ENCODE data around the gene NME3. TPM values are rescaled to one million over a fixed set of nuclear protein-coding genes. Genes with fewer than 3 reads are reported as not detected.

Gene NME3
- total and polyA plus RNA-seq, 10 of the 15 experiments (the other 5 are each of a cell fraction or from before 2014, with no cell fraction given) = 0.61 to 55.5 (median 26.5) TPM

DNA sequence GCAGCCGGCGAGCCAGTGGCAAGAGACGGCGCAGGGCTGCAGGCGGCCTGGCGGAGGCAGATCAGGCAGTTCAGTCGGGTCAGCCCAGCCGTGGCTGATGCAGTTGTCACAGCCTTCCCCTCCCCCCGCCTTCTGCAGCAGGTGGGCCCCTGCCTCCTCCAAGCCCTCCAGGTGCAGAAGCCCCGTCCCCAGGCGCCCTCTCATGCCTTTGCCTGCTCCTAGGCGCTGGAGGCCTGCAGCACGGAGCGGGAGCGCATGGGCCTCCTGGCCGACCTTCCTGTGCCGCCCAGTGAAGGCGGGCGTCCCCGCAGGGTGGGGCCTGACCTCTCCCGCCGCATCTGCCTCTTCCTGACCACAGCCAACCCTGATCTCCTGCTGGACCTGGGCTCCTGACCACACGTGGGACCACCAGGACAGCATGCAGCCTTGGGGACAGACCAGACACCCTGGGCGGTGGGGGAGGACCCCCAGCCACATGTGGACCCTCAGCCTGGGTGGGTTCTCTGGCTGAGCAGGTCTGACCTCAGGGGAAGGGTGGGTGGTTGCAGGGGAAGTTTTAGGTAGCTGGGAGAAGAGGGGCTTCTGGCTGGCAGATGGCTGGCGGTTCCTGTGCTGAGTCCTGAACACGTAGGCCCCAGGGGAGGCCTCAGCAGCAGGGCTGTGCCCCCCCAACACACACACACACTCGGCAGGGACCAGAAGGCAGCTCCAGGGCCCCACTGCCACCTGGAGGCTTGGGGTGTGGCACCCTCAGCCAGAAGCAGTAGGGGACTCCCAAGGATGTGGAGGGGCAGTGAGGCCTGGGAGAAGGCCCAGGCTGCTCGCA, 4.7 kb upstream of the NME3 start:
- ChIA-PET SMC1A (ENCODE audit: uncharacterized antibody, unreplicated experiment) (no interaction called here), RAD21 (ENCODE audit: unreplicated experiment) (no interaction called here), CTCF (no interaction called here), POLR2A (no interaction called here)
- in situ Hi-C loops (cut with MboI) (no loop called here), intact Hi-C loops (cut with micrococcal nuclease; ENCODE audit: unreplicated experiment) (no loop called here)
- no peak for DNase-seq (ENCODE audit: low read depth, low spot score)
- WGBS (ENCODE audit: insufficient coverage, insufficient replicate concordance, low lambda C conversion rate, missing lambda C conversion rate) = 81% methylated on average over 27 of the region's 28 CpGs
- no peaks in the 10 kb centered on the region for H3K9me3 ChIP-seq (replicated peaks; ENCODE audit: control insufficient read depth, insufficient read depth, low read length)
- ATAC-seq = no peak
- no peak overlapping the region for H3K4me2 ChIP-seq (ENCODE audit: control insufficient read depth, insufficient read depth)
- no peak overlapping the region for H3K27ac ChIP-seq (ENCODE audit: control insufficient read depth, insufficient read depth)
- no peak for FAIRE-seq
- H3K4me3 ChIP-seq = no peak overlapping the region
- peaks cover 35% of the 10 kb centered on the region for H3K79me2 ChIP-seq (ENCODE audit: control insufficient read depth, insufficient read depth, low read length)
- BruUV-seq (replicated peaks) = no TSS peak
- peaks cover 2 to 8% of the 10 kb centered on the region in 2 experiments; a peak in 3 of 4 replicates for H3K36me3 ChIP-seq (ENCODE audit: control insufficient read depth in 2 of 2, insufficient read depth in 2 of 2, low read length in 1 of 2)
- H3K9ac ChIP-seq (ENCODE audit: control insufficient read depth, insufficient read depth, low read length) = no peak overlapping the region
- H4K20me1 ChIP-seq (ENCODE audit: control insufficient read depth, insufficient read depth) = no peaks in the 10 kb centered on the region
- TF ChIP-seq POLR2A (IDR thresholded peaks at IDR 0.05; ENCODE audit: low read depth, low read length) = peak; percentile 51
- no peak for TF ChIP-seq PAX8 (IDR thresholded peaks at IDR 0.05)
- no peak for TF ChIP-seq NFIC (IDR thresholded peaks at IDR 0.05; ENCODE audit: low read depth, low read length)
- H2AFZ ChIP-seq (ENCODE audit: control insufficient read depth, low read depth, low read length) = no peak overlapping the region
- H3K4me1 ChIP-seq (ENCODE audit: control insufficient read depth, insufficient read depth, low read length) = peaks cover 12% of the 10 kb centered on the region
- H3K27me3 ChIP-seq (replicated peaks in 1 of 2; ENCODE audit: control insufficient read depth in 2 of 2, insufficient read depth in 2 of 2, low read length in 1 of 2) = no peaks in the 10 kb centered on the region

DNA sequence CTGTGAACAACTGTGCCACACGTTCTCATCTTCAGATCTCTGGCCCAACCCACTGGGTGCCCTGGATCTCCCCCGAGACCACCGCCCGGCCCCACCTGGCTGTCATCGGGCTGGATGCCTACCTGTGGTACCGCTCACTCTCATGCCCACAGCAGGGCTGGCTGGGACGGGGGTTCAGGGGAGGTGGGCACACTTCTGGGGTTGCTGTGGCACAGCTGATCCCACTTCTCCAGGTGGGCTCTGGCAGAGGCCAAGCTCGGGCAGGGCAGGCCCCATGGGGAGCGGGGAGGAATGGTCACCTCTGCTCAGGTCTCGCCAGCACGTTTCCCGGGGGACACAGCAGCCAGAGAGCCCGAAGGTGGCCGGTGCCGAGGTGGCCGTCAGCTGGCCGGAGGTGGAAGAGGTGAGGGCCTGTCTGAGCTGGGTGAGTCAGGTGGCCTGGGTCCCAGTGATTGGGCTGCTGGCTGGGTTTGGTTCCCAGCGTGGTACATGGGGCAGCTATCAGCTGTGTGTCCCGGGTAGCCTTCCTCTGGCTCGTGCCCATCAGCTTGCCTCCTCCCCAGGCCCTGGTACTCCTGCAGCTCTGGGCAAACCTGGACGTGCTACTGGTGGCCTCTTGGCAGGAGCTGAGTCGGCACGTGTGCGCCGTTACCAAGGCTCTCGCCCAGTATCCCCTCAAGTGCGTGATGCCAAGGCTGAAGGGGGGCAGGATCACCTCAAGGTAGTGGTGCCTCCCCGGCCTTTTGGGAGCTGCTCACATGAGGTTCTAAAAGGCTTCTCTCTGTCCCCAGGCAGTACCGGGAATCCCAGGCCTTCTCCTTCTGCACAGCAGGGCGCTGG, 3.9 kb upstream of the NME3 start:
- RAD21 ChIA-PET (ENCODE audit: unreplicated experiment) = no interaction called here
- peak overlapping the region; percentile 94; the same call in 1 of the 2 replicates for H3K4me2 ChIP-seq (ENCODE audit: control insufficient read depth, insufficient read depth)
- in situ Hi-C loops (cut with MboI) = no loop called here
- no peak overlapping the region for H2AFZ ChIP-seq (ENCODE audit: control insufficient read depth, low read depth, low read length)
- H3K36me3 ChIP-seq (ENCODE audit: control insufficient read depth in 2 of 2, insufficient read depth in 2 of 2, low read length in 1 of 2) = peaks cover 0 to 8% of the 10 kb centered on the region in 2 experiments; a peak in 2 of 4 replicates
- H3K79me2 ChIP-seq (ENCODE audit: control insufficient read depth, insufficient read depth, low read length) = peaks cover 42% of the 10 kb centered on the region
- no peak overlapping the region for H3K9ac ChIP-seq (ENCODE audit: control insufficient read depth, insufficient read depth, low read length)
- ATAC-seq (no peak), DNase-seq (ENCODE audit: low read depth, low spot score) (no peak), FAIRE-seq (no peak)
- intact Hi-C loops (cut with micrococcal nuclease; ENCODE audit: unreplicated experiment) = no loop called here
- WGBS (ENCODE audit: insufficient coverage, insufficient replicate concordance, low lambda C conversion rate, missing lambda C conversion rate) = 87% methylated on average over 26 of the region's 30 CpGs
- H3K27me3 ChIP-seq (replicated peaks in 1 of 2; ENCODE audit: control insufficient read depth in 2 of 2, insufficient read depth in 2 of 2, low read length in 1 of 2) = no peaks in the 10 kb centered on the region
- H3K4me1 ChIP-seq (ENCODE audit: control insufficient read depth, insufficient read depth, low read length) = peaks cover 14% of the 10 kb centered on the region
- H4K20me1 ChIP-seq (ENCODE audit: control insufficient read depth, insufficient read depth) = no peaks in the 10 kb centered on the region
- TSS peak; percentile 8 for BruUV-seq (replicated peaks)
- CTCF ChIA-PET = interaction anchor here (1.2 kb wide), 1 partner anchor 166 kb away, joined by 3 read pairs; no protein-coding TSS in a partner anchor
- POLR2A ChIA-PET = interaction anchor here (5.8 kb wide), 1 partner anchor 7 kb away, joined by 39 read pairs; the partner anchor contains the start of genes NUBP2 and SPSB3
- SMC1A ChIA-PET (ENCODE audit: uncharacterized antibody, unreplicated experiment) = no interaction called here
- H3K9me3 ChIP-seq (replicated peaks; ENCODE audit: control insufficient read depth, insufficient read depth, low read length) = no peaks in the 10 kb centered on the region
- H3K4me3 ChIP-seq = 0 out of 2 replicates have a peak overlapping the region, but pooled peaks have one; percentile 100
- H3K27ac ChIP-seq (ENCODE audit: control insufficient read depth, insufficient read depth) = no peak overlapping the region
- TF ChIP-seq, protein P1, sequence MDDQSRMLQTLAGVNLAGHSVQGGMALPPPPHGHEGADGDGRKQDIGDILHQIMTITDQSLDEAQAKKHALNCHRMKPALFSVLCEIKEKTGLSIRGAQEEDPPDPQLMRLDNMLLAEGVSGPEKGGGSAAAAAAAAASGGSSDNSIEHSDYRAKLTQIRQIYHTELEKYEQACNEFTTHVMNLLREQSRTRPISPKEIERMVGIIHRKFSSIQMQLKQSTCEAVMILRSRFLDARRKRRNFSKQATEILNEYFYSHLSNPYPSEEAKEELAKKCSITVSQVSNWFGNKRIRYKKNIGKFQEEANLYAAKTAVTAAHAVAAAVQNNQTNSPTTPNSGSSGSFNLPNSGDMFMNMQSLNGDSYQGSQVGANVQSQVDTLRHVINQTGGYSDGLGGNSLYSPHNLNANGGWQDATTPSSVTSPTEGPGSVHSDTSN (IDR thresholded peaks at IDR 0.05; ENCODE audit: insufficient replicate concordance, low read depth, low read length) = no peak
- TF ChIP-seq NR2C2 (IDR thresholded peaks at IDR 0.05; ENCODE audit: borderline replicate concordance, control insufficient read depth, insufficient read length, low read depth) (no peak), ZNF622 (IDR thresholded peaks at IDR 0.05) (no peak), RELB (IDR thresholded peaks at IDR 0.05; ENCODE audit: low read depth) (no peak)
- TF ChIP-seq, protein P2, sequence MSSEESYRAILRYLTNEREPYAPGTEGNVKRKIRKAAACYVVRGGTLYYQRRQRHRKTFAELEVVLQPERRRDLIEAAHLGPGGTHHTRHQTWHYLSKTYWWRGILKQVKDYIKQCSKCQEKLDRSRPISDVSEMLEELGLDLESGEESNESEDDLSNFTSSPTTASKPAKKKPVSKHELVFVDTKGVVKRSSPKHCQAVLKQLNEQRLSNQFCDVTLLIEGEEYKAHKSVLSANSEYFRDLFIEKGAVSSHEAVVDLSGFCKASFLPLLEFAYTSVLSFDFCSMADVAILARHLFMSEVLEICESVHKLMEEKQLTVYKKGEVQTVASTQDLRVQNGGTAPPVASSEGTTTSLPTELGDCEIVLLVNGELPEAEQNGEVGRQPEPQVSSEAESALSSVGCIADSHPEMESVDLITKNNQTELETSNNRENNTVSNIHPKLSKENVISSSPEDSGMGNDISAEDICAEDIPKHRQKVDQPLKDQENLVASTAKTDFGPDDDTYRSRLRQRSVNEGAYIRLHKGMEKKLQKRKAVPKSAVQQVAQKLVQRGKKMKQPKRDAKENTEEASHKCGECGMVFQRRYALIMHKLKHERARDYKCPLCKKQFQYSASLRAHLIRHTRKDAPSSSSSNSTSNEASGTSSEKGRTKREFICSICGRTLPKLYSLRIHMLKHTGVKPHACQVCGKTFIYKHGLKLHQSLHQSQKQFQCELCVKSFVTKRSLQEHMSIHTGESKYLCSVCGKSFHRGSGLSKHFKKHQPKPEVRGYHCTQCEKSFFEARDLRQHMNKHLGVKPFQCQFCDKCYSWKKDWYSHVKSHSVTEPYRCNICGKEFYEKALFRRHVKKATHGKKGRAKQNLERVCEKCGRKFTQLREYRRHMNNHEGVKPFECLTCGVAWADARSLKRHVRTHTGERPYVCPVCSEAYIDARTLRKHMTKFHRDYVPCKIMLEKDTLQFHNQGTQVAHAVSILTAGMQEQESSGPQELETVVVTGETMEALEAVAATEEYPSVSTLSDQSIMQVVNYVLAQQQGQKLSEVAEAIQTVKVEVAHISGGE (CRISPR knock-in tag; IDR thresholded peaks at IDR 0.05) = no peak

Measured in GM12878 (cell line).